GM12878 (cell line): ENCODE results near the gene NUP210L. TPM values are rescaled to one million over a fixed set of nuclear protein-coding genes. Genes with fewer than 3 reads are reported as not detected.

Experiments used
- ATAC-seq: fragments of 200-7000 bp; cut with Tn5 transposase; 3 replicates; pipeline ENCODE4 v1.9.1; 2020; ENCODE audit warnings: mild to moderate bottlenecking, moderate library complexity
- BruUV-seq: library from RNA; stranded (reverse); fragments of 400-500 nt; replicated peaks from 2 replicates; lab custom pipeline; 2021; lab: Mats Ljungman, UMichigan
- CTCF ChIA-PET: fragments of 300-600 bp; sonication (Branson Sonifier 250); formaldehyde crosslinking; extraction: SDS; loops from one replicate; lab custom pipeline; 2021; ENCODE audit warnings: inconsistent platforms; lab: Yijun Ruan, JAX
- POLR2A ChIA-PET: fragments of 350-600 bp; formaldehyde crosslinking; extraction: SDS; loops from one replicate; lab custom pipeline; 2021; ENCODE audit warnings: inconsistent platforms; lab: Charles Lee
- RAD21 ChIA-PET: fragments of 300-600 bp; sonication (Branson Sonifier 250); formaldehyde crosslinking; loops from one replicate; lab custom pipeline; 2023; ENCODE audit warnings: antibody characterized with exemption; ENCODE audit not compliant: unreplicated experiment; lab: Charles Lee
- SMC1A ChIA-PET: fragments of 300-600 bp; sonication (Branson Sonifier 250); formaldehyde crosslinking; loops from one replicate; lab custom pipeline; 2023; ENCODE audit not compliant: unreplicated experiment, uncharacterized antibody; lab: Charles Lee
- DNase-seq: peaks from one replicate; pipeline ENCODE4 v3.0.0-alpha.2; 2011; ENCODE audit warnings: low read depth, low spot score
- FAIRE-seq: peaks from 3 replicates; lab custom pipeline; 2011; peaks lifted over from hg19 to GRCh38; lab: Jason Lieb, UNC
- H2AFZ ChIP-seq: 2 replicates; pipeline ENCODE4 v1.6.0; 2011; ENCODE audit warnings: low read depth, low read length, control low read depth; ENCODE audit not compliant: control insufficient read depth
- H3K27ac ChIP-seq: 2 replicates; pipeline ENCODE4 v1.5.1; 2011; ENCODE audit warnings: control low read depth; ENCODE audit not compliant: control insufficient read depth, insufficient read depth
- H3K27me3 ChIP-seq, 2 experiments: replicated peaks in 1 of 2; 2 replicates each; pipeline versions ENCODE4 v1.6.0 to v1.6.1; 2011; ENCODE audit warnings: low read length in 1 of 2; ENCODE audit not compliant: control insufficient read depth in 2 of 2, insufficient read depth in 2 of 2
- H3K36me3 ChIP-seq, 2 experiments: 2 replicates each; pipeline ENCODE4 v1.5.1; 2011; ENCODE audit warnings: low read length in 1 of 2; ENCODE audit not compliant: control insufficient read depth in 2 of 2, insufficient read depth in 2 of 2
- H3K4me1 ChIP-seq: 2 replicates; pipeline ENCODE4 v1.6.1; 2011; ENCODE audit warnings: mild to moderate bottlenecking, low read length, moderate library complexity, mixed read lengths; ENCODE audit not compliant: control insufficient read depth, insufficient read depth
- H3K4me2 ChIP-seq: 2 replicates; pipeline ENCODE4 v1.6.0; 2011; ENCODE audit warnings: control low read depth; ENCODE audit not compliant: control insufficient read depth, insufficient read depth
- H3K4me3 ChIP-seq: fragments of 200-600 bp; sonication (generic); 2 replicates; pipeline ENCODE4 v1.5.1; 2016
- H3K79me2 ChIP-seq: 2 replicates; pipeline ENCODE4 v1.6.0; 2011; ENCODE audit warnings: low read length; ENCODE audit not compliant: control insufficient read depth, insufficient read depth
- H3K9ac ChIP-seq: 2 replicates; pipeline ENCODE4 v1.8.0; 2011; ENCODE audit warnings: low read length, control low read depth, mixed read lengths; ENCODE audit not compliant: control insufficient read depth, insufficient read depth
- H3K9me3 ChIP-seq: replicated peaks from 3 replicates; pipeline ENCODE4 v1.5.1; 2011; ENCODE audit warnings: mild to moderate bottlenecking, low read length; ENCODE audit not compliant: control insufficient read depth, insufficient read depth
- H4K20me1 ChIP-seq: 2 replicates; pipeline ENCODE4 v1.6.0; 2011; ENCODE audit not compliant: control insufficient read depth, insufficient read depth
- CEBPB ChIP-seq, 2 experiments: fragments of 150-350 bp in 1 of 2; IDR thresholded peaks; 2 replicates each; pipeline ENCODE4 v1.6.1; 2012 to 2014; ENCODE audit warnings: low read depth in 2 of 2, low read length in 2 of 2, borderline replicate concordance in 1 of 2, inconsistent platforms in 1 of 2
- E4F1 ChIP-seq: fragments of 450-650 bp; IDR thresholded peaks from 2 replicates; pipeline ENCODE4 v1.6.1; 2018; ENCODE audit warnings: borderline replicate concordance, mild to moderate bottlenecking; ENCODE audit not compliant: partially characterized antibody
- MLLT1 ChIP-seq: fragments of 450-650 bp; IDR thresholded peaks from 2 replicates; pipeline ENCODE4 v1.6.1; 2016; ENCODE audit warnings: mild to moderate bottlenecking
- MXI1 ChIP-seq: fragments of 150-350 bp; IDR thresholded peaks from 2 replicates; pipeline ENCODE4 v1.6.1; 2011; ENCODE audit warnings: low read depth, mild to moderate bottlenecking, inconsistent platforms, low read length, improper control_type of control experiment
- POU2F2 ChIP-seq: IDR thresholded peaks from 3 replicates; pipeline ENCODE4 v1.6.1; 2011; ENCODE audit warnings: low read depth, mild to moderate bottlenecking, low read length, borderline replicate concordance
- SMARCA5 ChIP-seq: fragments of 450-650 bp; IDR thresholded peaks from 2 replicates; pipeline ENCODE4 v1.6.1; 2017; ENCODE audit warnings: mild to moderate bottlenecking
- TCF12 ChIP-seq: IDR thresholded peaks from 2 replicates; pipeline ENCODE4 v1.6.1; 2011; ENCODE audit warnings: low read depth, mild to moderate bottlenecking, low read length
- WGBS: methylation state at CpG from one replicate; pipeline ENCODE4 v1.1.6; 2016; ENCODE audit warnings: low lambda C conversion rate; ENCODE audit not compliant: insufficient replicate concordance, insufficient coverage; ENCODE audit errors: missing lambda C conversion rate; 5-methylcytosine and 5-hydroxymethylcytosine counted together
- in situ Hi-C: fragments of 300-500 bp; cut with MboI; formaldehyde crosslinking; loops from 9 replicates; pipeline ENCODE4 v1.14.3; 2018; ENCODE audit warnings: mixed read lengths
- intact Hi-C: fragments of 100-400 bp; cut with micrococcal nuclease; formaldehyde crosslinking; loops from one replicate; pipeline ENCODE4 v1.14.2; 2022; ENCODE audit not compliant: unreplicated experiment
- polyA plus RNA-seq, 11 experiments: library from polyadenylated mRNA; depleted of rRNA in 4 of 11; unstranded in 6 of 11; stranded (reverse) in 5 of 11; fragments of >200 nt; fragmentation: Nextera tagmentation in 4 of 11; fragmentation: Illumina TruSeq in 1 of 11; extraction: Ambion mirVana in 4 of 11; extraction: Trizol in 1 of 11; gene quantifications; 1 replicate in 1 of 11; 2 replicates in 10 of 11; pipeline versions ENCODE4 v1.2.1 to v1.2.3, GENCODE V29; 2011 to 2016; ENCODE audit warnings: inconsistent platforms in 2 of 11, missing spikeins in 2 of 11, low read depth in 1 of 11
- total RNA-seq, 4 experiments: library from RNA; depleted of rRNA in 3 of 4; stranded (reverse); fragments of >200 nt in 3 of 4; fragmentation: Illumina TruSeq in 1 of 4; extraction: Trizol in 1 of 4; gene quantifications; 2 replicates each; pipeline versions ENCODE4 v1.2.1 to v1.2.3, GENCODE V29; 2013 to 2021

NUP210L gene
- total and polyA plus RNA-seq, 10 of the 15 experiments (the other 5 are each of a cell fraction or from before 2014, with no cell fraction given) = 0.04 to 0.08 (median 0.07) TPM; not detected in 7

GRCh38 chr1:154094411-154094810 is 60.5 kb downstream of the NUP210L start:
- no TSS peak for BruUV-seq
- no peaks in the 10 kb centered on the region; a peak in 1 of 4 replicates for H3K27me3 ChIP-seq
- ChIA-PET POLR2A (interaction anchor here (1.1 kb wide), 1 partner anchor 11 kb away, joined by 3 read pairs; no protein-coding TSS in a partner anchor), CTCF (interaction anchor here (0.7 kb wide), 1 partner anchor 19 kb away, joined by 3 read pairs; no protein-coding TSS in a partner anchor), SMC1A (no interaction called here), RAD21 (interaction anchor here (0.6 kb wide), 1 partner anchor 178 kb away, joined by 4 read pairs; no protein-coding TSS in a partner anchor)
- H2AFZ ChIP-seq = no peak overlapping the region
- no peaks in the 10 kb centered on the region for H3K4me1 ChIP-seq
- 31% methylated on average over 4 of the region's 4 CpGs for WGBS
- no peak overlapping the region for H3K27ac ChIP-seq
- ATAC-seq = no peak
- no peak for FAIRE-seq
- intact Hi-C loops = no loop called here
- no peak overlapping the region for H3K4me2 ChIP-seq
- TF ChIP-seq MXI1 (no peak), TCF12 (no peak), POU2F2 (no peak), SMARCA5 (no peak), CEBPB (IDR thresholded peaks at IDR 0.05; ENCODE audit: borderline replicate concordance in 1 of 2, low read depth in 2 of 2, low read length in 2 of 2) (no peak), MLLT1 (no peak), E4F1 (no peak)
- in situ Hi-C loops = no loop called here
- H4K20me1 ChIP-seq = no peaks in the 10 kb centered on the region
- no peak overlapping the region for H3K4me3 ChIP-seq
- H3K9me3 ChIP-seq = no peaks in the 10 kb centered on the region; the same call in 2 of the 3 replicates
- H3K36me3 ChIP-seq = no peaks in the 10 kb centered on the region
- no peak overlapping the region for H3K9ac ChIP-seq
- no peaks in the 10 kb centered on the region for H3K79me2 ChIP-seq
- DNase-seq = no peak
